Fibroblast of pulmonary artery (primary cell): ENCODE data around the gene DNAAF5.

Source experiments
- DNase-seq: peaks from one replicate; pipeline ENCODE4 v3.0.0-alpha.2; 2010; ENCODE audit warnings: low read depth
- H3K4me3 ChIP-seq: replicated peaks from 2 replicates; pipeline ENCODE4 v1.5.1; 2011; ENCODE audit warnings: low read depth, mild to moderate bottlenecking, control low read depth, low read length, moderate library complexity
- CTCF ChIP-seq: IDR thresholded peaks from 2 replicates; pipeline ENCODE4 v1.5.1; 2011; ENCODE audit warnings: mild to moderate bottlenecking, control low read depth, low read length, inconsistent platforms; ENCODE audit errors: missing control alignments

DNAAF5 gene

GRCh38 chr7:783556-784490 lies 57.3 kb downstream of the DNAAF5 start:
- no peak for TF ChIP-seq CTCF
- H3K4me3 ChIP-seq, result no peak overlapping the region
- DNase-seq, result no peak

GRCh38 chr7:784971-785370 lies 58.5 kb downstream of the DNAAF5 start:
- no peak overlapping the region for H3K4me3 ChIP-seq
- DNase-seq, result no peak
- no peak for TF ChIP-seq CTCF

GRCh38 chr7:785416-785815 lies 58.9 kb downstream of the DNAAF5 start:
- H3K4me3 ChIP-seq, result no peak overlapping the region
- DNase-seq, result no peak
- TF ChIP-seq CTCF, result no peak

- H3K4me3 ChIP-seq, result no peak overlapping the region
- DNase-seq, result peak; percentile 62
- peak; percentile 91 for TF ChIP-seq CTCF
These were observed 60.2 kb downstream of the DNAAF5 start for GRCh38 chr7:786472-787255.

GRCh38 chr7:787332-788240 lies 61.1 kb downstream of the DNAAF5 start:
- DNase-seq, result no peak
- no peak overlapping the region for H3K4me3 ChIP-seq
- no peak for TF ChIP-seq CTCF

- no peak for DNase-seq
These were observed 65.0 kb downstream of the DNAAF5 start for GRCh38 chr7:791519-791918.

More at GRCh38 chr7:791519-791918, 65.0 kb downstream of the DNAAF5 start:
- no peak overlapping the region for H3K4me3 ChIP-seq
- TF ChIP-seq CTCF, result no peak
